GM21529 (cell line): Measurements from ENCODE around the gene FOXD1.
A peak's percentile ranks its signal among the peaks of the same experiment; 100 is the strongest.
"Not testable (repeated sequence)": the region's sequence is repeated elsewhere in the genome, so short reads cannot be mapped to it uniquely, and the experiment has no call there.

Experiments used
- ATAC-seq: cut with Tn5 transposase; IDR thresholded peaks from one replicate; pipeline ENCODE4 v1.9.1; 2021; ENCODE audit not compliant: unreplicated experiment

The FOXD1 gene

DNA sequence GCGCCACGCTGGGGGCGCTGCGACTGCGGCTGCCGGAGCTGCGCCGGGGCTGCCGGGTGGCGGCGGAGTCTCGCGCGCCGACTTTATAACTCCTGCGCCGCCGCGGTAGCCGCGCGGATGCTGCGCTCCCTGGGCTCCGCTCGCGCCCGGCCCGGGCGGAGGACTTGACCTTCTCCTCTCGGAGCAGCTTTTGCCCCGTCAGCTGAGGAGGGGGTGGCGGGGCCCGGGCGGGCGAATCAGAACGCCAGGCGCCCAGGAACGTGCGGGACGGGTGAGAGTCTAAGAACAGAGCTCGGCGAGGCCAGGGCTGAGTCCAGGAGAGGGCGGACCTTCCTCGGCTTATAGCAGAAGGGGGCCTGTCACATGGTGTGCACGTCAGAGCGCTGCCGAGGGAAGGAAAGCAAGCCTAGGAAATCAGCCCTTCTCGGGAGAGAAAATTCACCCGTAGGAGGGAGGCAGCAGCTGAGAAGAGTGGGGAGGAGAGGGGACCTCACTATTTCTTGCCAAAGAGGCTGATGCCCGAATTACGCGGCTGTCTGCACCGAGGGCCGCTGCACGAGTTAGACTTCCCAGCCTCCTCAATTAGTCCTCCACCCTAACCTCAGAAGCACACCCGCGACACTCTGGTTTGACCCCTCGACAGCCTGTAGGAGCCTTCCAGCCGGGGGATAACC lies at the start of gene FOXD1:
FOXD1 (minus strand) TSS at position 315 of the 674 bp plus-strand sequence. CDS start 415 bp downstream, outside the sequence.
- peak; percentile 51 for ATAC-seq

DNA sequence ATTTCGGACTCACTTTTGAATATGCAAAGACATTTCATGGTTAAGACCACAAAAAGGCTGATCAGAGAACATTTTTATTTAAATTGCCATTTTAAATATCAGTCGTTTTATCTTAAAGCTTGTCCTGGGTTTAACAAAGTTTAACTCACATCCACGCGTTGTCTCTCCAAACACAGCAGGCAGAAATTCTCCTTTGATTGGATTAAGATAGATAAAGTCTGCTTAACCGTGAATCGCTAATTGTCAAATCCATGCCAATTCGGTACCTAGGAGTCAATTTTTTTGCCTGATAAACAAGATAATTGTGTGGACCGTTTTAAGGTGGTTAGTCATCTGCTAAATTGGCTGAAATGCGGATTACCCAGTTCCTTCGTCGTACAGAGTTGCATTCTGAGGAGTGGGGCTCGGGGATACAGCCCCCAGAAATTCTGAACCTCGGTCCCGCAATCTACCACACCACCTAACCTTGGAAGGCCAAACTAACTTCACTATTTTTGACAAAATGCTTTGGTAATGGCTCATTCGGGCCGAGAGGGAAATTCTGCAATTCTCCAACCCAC lies 49.0 kb upstream of the FOXD1 start:
- ATAC-seq = no peak

DNA sequence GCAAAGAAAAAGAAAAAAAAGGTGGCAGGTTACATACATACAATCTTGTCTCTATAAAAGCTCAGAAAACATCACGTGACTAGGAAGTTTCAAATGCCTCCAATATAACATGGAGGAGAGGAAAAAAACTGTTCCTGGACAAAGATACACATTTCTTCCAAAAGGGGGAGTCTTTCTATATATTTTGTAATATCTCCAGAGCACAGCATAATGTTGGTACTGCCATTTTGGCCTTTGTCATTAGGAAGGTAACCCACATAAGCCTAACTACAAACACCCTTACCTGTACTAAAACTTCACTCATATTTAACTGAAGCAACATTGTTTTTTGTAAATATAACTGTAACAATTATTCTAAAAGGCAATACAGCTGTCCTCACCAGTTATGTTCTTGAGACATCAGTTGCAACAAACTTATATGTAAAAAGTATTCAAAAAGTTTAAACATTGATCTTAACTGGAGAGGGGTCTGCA lies 48.4 kb upstream of the FOXD1 start:
- no peak for ATAC-seq

DNA sequence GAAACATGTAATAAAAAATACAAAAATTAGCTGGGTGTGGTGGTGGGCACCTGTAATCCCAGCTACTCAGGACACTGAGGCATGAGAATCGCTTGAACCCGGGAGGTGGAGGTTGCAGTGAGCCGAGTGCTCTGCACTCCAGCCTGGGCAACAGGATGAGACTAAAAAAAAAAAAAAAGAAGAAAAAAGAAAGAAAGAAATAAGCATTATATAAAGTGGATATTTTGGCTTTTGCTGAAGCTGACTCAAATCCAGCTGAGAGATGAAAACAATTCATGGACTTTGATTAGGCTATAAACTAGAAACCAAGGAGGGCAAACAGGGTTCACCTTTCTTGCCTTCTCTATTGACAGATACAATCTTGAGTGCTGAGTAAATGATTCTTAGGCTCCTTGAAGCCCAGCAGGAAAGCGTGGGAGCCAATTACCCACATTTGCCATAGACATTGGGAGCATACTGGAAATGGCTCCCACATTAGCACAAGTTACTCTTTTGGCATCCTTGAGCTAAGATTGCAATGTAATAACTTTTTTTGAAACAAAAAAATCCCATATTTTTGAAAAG lies 47.3 kb upstream of the FOXD1 start:
- ATAC-seq = no peak

DNA sequence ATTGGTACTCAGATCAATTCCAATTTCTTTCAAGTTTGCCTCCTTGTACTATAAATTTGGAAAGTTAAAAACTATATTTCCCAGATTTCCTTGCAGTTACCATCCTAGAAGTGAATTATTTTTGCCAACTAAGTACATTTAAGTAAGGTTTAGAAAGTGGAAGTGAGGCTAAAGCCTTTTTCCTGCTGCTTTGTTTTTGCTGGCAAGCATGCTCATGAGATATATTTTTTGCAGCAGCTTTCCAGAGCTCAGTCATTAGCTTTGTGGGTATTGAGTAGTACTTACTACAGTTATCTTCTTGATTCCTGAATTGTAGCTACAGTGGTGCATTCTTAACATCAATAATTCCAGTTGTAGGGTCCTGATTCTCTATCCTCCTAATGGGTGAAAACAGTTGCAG lies 46.1 kb upstream of the FOXD1 start:
- no peak for ATAC-seq

DNA sequence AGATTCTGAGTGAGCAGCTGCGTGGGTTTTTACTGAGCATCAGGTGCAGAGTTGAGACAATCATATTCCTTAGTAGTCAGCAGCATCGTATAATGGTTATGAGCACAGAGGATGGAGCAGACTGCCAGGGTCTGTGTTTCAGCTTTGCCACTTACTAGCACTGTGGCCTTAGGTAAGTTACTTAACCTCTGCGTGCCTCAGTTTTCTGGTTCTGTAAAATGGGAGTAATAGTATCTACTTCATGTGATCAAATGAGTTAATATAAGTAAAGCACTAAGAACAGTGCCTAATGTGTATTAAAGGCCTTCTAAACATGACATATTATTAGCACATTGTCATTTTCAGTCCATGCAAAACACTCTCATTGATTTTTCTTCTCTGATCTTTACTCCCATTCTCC lies 44.8 kb upstream of the FOXD1 start:
- ATAC-seq = no peak

DNA sequence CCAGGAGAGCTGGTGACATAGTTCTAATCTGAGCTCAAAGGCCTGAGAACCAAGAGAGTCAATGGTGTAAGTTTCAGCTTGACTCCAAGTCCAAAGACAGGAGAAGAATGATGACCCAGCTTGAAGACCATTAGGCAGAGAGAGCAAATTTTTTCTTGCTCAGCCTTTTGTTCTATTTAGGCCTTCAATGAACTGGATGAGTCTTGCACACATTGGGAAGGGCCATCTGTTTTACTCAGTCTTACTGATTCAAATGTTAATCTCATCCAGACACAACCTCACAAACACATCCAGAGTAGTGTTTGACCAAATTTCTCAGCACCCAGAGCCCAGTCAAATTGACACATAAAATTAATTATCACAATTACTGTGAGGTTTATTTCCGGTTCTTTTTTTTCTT lies 42.6 kb upstream of the FOXD1 start:
- no peak for ATAC-seq

DNA sequence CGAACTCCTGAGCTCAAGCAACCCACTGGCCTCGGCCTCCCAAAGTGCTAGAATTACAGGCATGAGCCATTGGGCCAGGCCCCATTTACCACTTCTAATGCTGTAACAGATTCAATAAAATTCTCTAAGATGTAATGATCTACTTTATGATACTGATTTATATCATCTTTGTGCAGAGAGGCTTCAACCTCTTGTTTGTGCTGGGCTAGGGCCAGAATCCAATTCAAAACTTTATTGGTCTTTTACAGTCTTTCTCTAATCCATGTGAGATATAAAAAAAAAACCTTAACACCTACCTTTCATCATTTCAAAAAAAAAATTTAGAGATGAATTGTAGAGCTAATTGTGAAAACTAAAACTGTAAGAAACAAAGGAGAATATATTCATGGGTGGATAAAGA lies 41.5 kb upstream of the FOXD1 start:
- no peak for ATAC-seq

DNA sequence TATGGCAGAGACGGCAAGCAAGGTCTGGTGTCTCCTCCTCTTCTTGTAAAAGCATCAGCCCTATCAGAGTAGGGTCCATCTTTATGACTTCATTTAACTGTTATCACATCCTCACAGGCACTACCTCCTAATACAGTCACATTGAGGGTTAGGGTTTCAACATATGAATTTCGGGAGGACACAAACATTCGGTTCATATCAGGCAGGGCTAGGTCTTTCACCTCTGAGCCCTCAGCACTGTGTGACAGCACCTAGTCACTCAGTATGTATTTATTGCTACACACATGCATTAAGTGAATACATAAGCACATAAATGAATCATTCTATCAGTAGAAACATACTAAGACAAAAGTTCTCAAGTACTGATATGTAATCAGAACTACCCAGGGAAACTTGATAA lies 40.2 kb upstream of the FOXD1 start:
- no peak for ATAC-seq

DNA sequence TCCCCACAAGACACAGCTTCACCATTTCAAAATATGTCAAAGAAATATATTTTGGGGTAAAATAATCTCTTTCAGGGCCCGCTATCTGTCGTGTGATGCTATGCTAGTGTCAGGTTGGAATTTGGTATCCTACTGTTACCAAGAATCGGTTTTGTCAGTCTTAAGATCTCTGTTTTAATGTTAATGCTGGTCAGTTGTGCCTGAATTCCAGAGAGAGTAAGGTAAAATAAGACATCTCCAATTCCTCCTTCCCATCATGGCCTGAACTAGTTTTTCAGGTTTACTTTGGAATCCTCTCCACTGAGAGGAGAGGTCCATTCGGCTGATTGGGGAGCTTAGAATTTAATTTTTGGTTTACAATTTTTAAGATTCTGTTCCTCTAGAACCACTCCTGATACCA lies 39.2 kb upstream of the FOXD1 start:
- ATAC-seq = no peak

DNA sequence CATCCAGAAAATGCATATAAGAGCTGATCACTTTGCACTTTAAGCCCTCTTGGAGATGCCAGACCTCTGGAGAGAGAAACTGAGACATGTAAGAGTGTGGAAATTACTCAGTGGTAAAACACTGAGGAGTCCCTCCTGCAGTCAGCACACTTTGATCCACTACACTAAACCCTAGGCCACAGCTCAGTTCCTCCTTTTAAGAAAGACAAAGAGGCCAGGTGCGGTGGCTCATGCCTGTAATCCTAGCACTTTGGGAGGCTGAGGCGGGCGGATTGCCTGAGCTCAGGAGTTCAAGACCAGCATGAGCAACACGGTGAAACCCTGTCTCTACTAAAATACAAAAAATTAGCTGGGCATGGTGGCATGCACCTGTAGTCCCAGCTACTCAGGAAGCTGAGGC lies 38.7 kb upstream of the FOXD1 start:
- ATAC-seq = not testable (repeated sequence)

DNA sequence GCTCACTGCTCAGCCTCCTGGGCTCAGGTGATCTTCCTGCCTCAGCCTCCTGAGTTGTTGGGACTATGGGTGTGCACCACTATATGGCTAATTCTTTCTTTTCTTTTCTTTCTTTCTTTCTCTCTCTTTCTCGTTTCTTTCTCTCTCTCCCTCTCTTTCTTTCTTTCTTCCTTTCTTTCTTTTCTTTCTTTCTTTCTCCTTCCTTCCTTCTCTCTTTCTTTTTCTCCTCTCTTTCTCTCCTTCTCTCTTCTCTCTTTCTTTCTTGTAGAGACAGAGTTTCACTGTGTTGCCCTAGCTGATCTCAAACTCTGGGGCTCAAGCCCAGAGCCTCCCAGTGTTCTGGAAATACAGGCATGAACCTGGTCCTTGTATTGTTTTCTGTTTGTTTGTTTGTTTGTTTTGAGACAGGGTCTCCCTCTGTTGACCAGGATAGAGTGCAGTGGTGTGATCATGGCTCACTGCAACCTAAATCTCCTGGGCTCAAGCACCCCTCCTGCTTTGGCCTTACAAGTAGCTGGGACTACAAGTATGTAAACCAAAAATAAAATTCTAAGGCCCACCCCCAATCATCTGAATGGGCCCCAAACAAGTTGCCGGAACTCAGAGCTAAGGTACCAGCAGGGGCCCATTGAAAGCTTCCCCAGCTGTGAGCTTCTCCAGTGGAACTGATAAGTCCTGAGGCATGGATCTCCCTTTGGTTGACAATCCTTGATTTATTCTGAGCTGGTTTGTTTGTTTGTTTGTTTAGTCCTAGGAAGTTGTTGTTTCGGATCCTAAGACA lies 37.7 kb upstream of the FOXD1 start:
- ATAC-seq = no peak

DNA sequence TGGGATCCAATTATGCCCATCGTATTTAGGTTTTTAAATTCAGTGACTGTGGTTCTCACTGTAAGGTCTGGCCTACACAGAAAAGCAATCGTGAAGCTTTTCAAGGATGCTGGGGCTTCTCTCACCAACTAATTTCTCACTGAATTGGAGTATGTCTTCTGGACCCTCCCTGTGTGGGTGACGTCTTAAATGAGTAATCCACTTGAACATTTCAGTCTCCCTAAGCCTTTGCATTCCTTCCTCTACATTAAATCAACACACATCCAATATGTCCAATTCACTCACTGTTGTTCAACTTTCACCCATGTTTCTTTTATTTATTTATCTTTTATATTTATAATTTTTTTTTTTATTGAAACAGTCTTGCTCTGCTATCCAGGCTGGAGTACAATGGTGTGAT lies 37.1 kb upstream of the FOXD1 start:
- ATAC-seq = no peak

DNA sequence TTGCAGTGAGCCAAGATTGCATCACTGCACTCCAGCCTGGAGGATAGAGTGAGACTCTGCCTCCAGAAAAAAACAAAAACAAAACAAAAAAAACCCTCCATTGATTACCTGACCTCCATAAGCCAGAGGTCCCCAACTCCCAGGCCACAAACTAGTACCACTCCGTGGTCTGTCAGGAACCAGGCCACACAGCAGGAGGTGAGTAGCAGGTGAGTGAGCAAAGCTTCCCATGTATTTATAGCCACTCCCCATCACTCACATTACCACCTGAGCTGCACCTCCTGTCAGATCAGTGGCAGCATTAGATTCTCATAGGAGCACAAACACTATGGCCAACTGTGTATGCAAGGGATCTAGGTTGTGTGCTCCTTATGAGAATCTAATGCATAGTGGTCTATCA lies 35.9 kb upstream of the FOXD1 start:
- ATAC-seq = no peak

DNA sequence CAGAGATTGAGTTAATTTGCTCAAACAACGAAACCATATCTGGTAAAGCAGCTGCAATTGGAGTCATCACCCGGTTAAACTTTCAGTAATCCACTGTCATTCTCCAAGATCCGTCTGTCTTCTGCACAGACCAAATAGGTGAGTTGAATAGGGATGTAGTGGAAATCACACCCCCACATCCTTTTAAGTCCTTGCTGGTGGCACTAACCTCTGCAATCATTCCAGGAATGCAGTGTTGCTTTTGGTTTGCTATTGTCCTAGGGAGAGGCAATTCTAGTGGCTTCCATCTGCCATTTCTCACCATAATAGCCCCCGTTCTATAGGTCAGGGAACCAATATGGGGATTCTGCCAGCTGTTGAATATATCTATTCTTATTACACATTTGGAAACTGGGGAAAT lies 35.1 kb upstream of the FOXD1 start:
- ATAC-seq = no peak

DNA sequence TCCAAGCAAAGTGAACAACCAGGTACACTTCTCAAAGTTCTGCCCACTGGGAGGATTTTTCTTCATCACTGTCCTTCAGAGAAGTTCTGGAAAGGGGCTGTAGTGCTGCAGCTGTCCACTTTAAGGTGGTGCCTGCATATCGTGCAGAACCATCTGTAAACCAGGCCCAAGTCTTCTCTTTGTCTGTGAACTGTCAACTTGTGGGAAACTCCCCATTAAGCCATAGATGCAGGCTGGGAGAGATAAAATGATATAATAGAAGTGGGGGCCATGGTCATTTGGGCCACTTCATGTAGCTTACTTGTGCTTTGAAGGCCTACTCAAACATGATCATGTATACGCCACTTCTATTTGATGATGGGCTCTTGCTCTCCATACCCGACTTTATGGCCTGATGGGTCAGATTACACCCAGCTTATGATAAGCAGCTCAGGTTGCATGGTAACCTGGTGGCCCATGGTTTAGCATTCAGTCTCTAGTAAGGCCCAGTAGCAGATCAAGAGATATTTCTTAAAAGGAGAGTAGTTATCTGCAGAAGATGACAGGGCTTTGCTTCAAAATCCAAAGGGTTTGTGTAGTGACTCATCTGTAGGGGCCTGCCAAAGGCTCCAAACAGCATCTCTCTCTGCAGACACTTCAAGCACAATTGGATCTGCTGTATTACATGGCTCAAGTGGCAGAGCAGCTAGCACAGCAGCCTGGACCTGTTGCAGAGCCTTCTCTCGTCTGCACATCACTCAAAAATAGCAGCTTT lies 34.0 kb upstream of the FOXD1 start:
- no peak for ATAC-seq

DNA sequence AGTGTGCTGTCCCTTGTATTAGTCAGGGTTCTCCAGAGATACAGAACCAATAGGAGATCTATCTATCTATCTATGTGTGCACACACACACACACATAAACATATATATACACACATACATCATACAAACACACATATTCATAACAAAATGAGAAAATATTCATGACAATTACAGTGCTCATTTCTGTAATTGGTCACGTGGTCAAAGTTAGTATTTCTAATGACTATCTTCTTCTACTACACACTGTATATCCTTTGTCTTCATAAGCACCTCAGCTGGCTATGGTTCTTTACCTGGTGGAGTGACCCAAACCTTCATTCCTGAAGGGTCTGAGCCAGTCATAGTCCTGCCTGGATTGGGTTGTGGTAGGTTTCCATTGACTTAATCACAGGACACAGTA lies 31.9 kb upstream of the FOXD1 start:
- ATAC-seq = no peak

DNA sequence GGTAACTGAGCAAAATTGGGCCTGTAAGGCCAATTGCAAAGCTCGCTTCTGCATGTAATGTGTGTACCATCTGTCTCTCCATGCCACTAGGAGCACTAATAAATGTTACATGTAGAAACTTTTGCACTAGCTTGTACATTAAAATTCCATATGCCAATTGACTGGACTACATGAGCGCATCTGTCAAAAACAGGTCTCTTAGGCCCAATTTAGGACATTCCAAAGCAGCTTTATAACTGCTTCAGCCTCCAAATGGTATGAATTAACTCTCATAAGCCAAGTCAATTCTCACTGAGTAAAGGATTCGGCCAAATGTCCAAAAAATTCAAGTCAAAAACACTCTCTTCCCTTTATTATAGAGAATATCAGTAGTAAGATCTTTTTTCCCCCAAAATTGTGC lies 23.5 kb upstream of the FOXD1 start:
- no peak for ATAC-seq

DNA sequence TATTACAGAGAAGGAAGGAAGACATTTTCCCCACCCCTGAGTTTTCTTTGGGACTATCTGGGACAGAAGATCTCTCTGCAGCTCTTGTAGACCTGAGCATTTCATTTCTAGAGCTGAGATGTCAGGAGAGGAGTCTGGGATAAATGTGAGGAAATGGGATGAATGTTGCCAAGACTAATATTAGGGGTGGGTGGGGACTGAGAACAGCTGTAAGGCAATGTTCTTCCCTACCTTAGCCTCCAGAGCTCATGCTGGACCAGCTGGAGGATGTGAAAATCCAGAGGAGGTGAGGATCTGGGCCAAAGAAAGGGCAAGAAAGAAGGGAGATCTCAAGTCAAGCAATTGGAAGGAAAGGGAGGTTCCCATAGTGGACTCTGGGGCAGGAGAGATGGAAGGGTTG lies 23.1 kb upstream of the FOXD1 start:
- no peak for ATAC-seq

DNA sequence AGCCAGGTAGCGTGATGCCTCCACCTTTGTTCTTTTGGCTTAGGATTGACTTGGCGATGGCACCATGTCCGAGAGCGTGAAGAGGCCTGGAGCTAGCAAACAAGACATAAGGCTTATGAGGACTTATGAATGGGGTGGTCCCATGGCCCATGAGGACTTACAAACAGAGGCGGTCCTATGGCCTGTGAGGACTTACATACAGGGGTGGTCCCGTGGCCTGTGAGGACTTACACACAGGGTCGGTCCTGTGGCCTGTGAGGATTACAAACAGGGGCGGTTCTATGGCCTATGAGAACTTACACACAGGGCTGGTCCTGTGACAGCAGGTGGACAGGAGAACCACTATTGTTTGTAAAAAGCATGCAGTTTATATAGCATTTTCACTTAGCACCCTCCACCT lies 21.3 kb upstream of the FOXD1 start:
- ATAC-seq = no peak

DNA sequence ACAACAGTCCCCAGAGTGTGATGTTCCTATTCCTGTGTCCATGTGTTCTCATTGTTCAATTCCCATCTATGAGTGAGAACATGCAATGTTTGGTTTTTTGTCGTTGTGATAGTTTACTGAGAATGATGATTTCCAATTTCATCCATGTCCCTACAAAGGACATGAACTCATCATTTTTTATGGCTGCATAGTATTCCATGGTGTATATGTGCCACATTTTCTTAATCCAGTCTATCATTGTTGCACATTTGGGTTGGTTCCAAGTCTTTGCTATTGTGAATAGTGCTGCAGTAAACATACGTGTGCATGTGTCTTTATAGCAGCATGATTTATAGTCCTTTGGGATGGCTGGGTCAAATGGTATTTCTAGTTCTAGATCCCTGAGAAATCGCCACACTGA lies 20.1 kb upstream of the FOXD1 start:
- ATAC-seq = not testable (repeated sequence)
